ENCODE measurements around the gene SCAMP4. TPM values are rescaled to one million over a fixed set of nuclear protein-coding genes. Genes with fewer than 3 reads are reported as not detected.
"Not testable (repeated sequence)": the region's sequence is repeated elsewhere in the genome, so short reads cannot be mapped to it uniquely, and the experiment has no call there.

The SCAMP4 gene
- total RNA-seq, 1 donor from 2014 or later, result 53.5 TPM

GRCh38 chr19:1865172-1866010, 39.8 kb upstream of the SCAMP4 start:
- intact Hi-C loops (cut with DNase I), result no loop called here
- ATAC-seq (no peak), DNase-seq (ENCODE audit: low spot score) (no peak)

- intact Hi-C loops (cut with DNase I), result no loop called here
- DNase-seq (ENCODE audit: low spot score) (no peak), ATAC-seq (no peak)
Observed at GRCh38 chr19:1866693-1867348, 38.4 kb upstream of the SCAMP4 start.

- intact Hi-C loops (cut with DNase I), result no loop called here
- no peak for DNase-seq (ENCODE audit: low spot score)
Observed at GRCh38 chr19:1867349-1867724, 37.9 kb upstream of the SCAMP4 start.

GRCh38 chr19:1868971-1869370, 36.2 kb upstream of the SCAMP4 start:
- DNase-seq (ENCODE audit: low spot score) (no peak), ATAC-seq (no peak)
- intact Hi-C loops (cut with DNase I), result no loop called here

More at GRCh38 chr19:1867349-1867724, 37.9 kb upstream of the SCAMP4 start:
- ATAC-seq, result no peak

GRCh38 chr19:1871140-1871597, 34.0 kb upstream of the SCAMP4 start:
- no peak for ATAC-seq
- intact Hi-C loops (cut with DNase I), result no loop called here
- no peak for DNase-seq (ENCODE audit: low spot score)

GRCh38 chr19:1871630-1872029, 33.6 kb upstream of the SCAMP4 start:
- ATAC-seq, result no peak
- DNase-seq (ENCODE audit: low spot score), result no peak
- intact Hi-C loops (cut with DNase I), result no loop called here

- intact Hi-C loops (cut with DNase I), result no loop called here
- DNase-seq (ENCODE audit: low spot score), result no peak
- ATAC-seq, result no peak
Observed at GRCh38 chr19:1872807-1873523, 32.2 kb upstream of the SCAMP4 start.

GRCh38 chr19:1873524-1874473, 31.4 kb upstream of the SCAMP4 start:
- no peak for DNase-seq (ENCODE audit: low spot score)
- no peak for ATAC-seq
- intact Hi-C loops (cut with DNase I), result no loop called here

GRCh38 chr19:1874554-1875185, 30.5 kb upstream of the SCAMP4 start:
- intact Hi-C loops (cut with DNase I), result no loop called here
- ATAC-seq, result no peak
- DNase-seq (ENCODE audit: low spot score), result no peak

GRCh38 chr19:1875265-1875645, 29.9 kb upstream of the SCAMP4 start:
- DNase-seq (ENCODE audit: low spot score); intact Hi-C loops (cut with DNase I); ATAC-seq: not testable (repeated sequence)

- DNase-seq (ENCODE audit: low spot score) (peak; percentile 95), ATAC-seq (peak; percentile 97)
- intact Hi-C loops (cut with DNase I), result no loop called here
Observed at GRCh38 chr19:1875646-1876495, 29.3 kb upstream of the SCAMP4 start.

- DNase-seq (ENCODE audit: low spot score); intact Hi-C loops (cut with DNase I): not testable (repeated sequence)
- peak; percentile 53 for ATAC-seq
Observed at GRCh38 chr19:1876496-1877279, 28.5 kb upstream of the SCAMP4 start.

GRCh38 chr19:1877280-1877660, 27.9 kb upstream of the SCAMP4 start:
- intact Hi-C loops (cut with DNase I); DNase-seq (ENCODE audit: low spot score); ATAC-seq: not testable (repeated sequence)

GRCh38 chr19:1878583-1878982, 26.6 kb upstream of the SCAMP4 start:
- ATAC-seq; DNase-seq (ENCODE audit: low spot score): not testable (repeated sequence)

GRCh38 chr19:1879982-1880381, 25.2 kb upstream of the SCAMP4 start:
- intact Hi-C loops (cut with DNase I); DNase-seq (ENCODE audit: low spot score); ATAC-seq: not testable (repeated sequence)

More at GRCh38 chr19:1878583-1878982, 26.6 kb upstream of the SCAMP4 start:
- intact Hi-C loops (cut with DNase I), result not testable (repeated sequence)

GRCh38 chr19:1880611-1881392, 24.4 kb upstream of the SCAMP4 start:
- ATAC-seq, result no peak
- no peak for DNase-seq (ENCODE audit: low spot score)
- intact Hi-C loops (cut with DNase I), result no loop called here
